GM12878 (cell line): ENCODE measurements around the gene BBC3. TPM values are rescaled to one million over a fixed set of nuclear protein-coding genes. Genes with fewer than 3 reads are reported as not detected.

ENCODE experiments used
- CBFB ChIP-seq: IDR thresholded peaks from 2 replicates; pipeline ENCODE4 v1.6.1; 2016; ENCODE audit warnings: antibody characterized with exemption, low read depth
- GATAD2B ChIP-seq: fragments of 450-650 bp; conservative IDR thresholded peaks from 2 replicates; pipeline ENCODE4 v1.6.1; 2017; ENCODE audit warnings: low read depth, mild to moderate bottlenecking, moderate library complexity
- HDGF ChIP-seq: fragments of 450-650 bp; IDR thresholded peaks from 2 replicates; pipeline ENCODE4 v1.6.1; 2016; ENCODE audit warnings: antibody characterized with exemption
- MYC ChIP-seq: IDR thresholded peaks from 2 replicates; pipeline ENCODE4 v1.6.1; 2011; ENCODE audit warnings: mild to moderate bottlenecking, low read length, moderate library complexity, inconsistent platforms; ENCODE audit not compliant: insufficient read depth, insufficient replicate concordance, insufficient read length, severe bottlenecking
- NFYB ChIP-seq: IDR thresholded peaks from 2 replicates; pipeline ENCODE4 v1.6.1; 2011; ENCODE audit warnings: low read depth, mild to moderate bottlenecking, low read length, improper control_type of control experiment, moderate library complexity; ENCODE audit not compliant: insufficient read depth
- RBBP5 ChIP-seq: fragments of 200-600 bp; sonication (generic); conservative IDR thresholded peaks from 2 replicates; pipeline ENCODE4 v1.6.1; 2016
- RCOR1 ChIP-seq: conservative IDR thresholded peaks from 2 replicates; pipeline ENCODE4 v1.6.1; 2012; ENCODE audit warnings: low read depth, low read length, improper control_type of control experiment
- polyA plus RNA-seq, 11 experiments: library from polyadenylated mRNA; depleted of rRNA in 4 of 11; unstranded in 6 of 11; stranded (reverse) in 5 of 11; fragments of >200 nt; fragmentation: Nextera tagmentation in 4 of 11; fragmentation: Illumina TruSeq in 1 of 11; extraction: Ambion mirVana in 4 of 11; extraction: Trizol in 1 of 11; gene quantifications; 1 replicate in 1 of 11; 2 replicates in 10 of 11; pipeline versions ENCODE4 v1.2.1 to v1.2.3, GENCODE V29; 2011 to 2016; ENCODE audit warnings: inconsistent platforms in 2 of 11, missing spikeins in 2 of 11, low read depth in 1 of 11
- total RNA-seq, 4 experiments: library from RNA; depleted of rRNA in 3 of 4; stranded (reverse); fragments of >200 nt in 3 of 4; fragmentation: Illumina TruSeq in 1 of 4; extraction: Trizol in 1 of 4; gene quantifications; 2 replicates each; pipeline versions ENCODE4 v1.2.1 to v1.2.3, GENCODE V29; 2013 to 2021
- TF ChIP-seq, protein P1 (sequence below): fragments of 450-650 bp; IDR thresholded peaks from 2 replicates; pipeline ENCODE4 v1.6.1; 2016; ENCODE audit warnings: mild to moderate bottlenecking, moderate library complexity, borderline replicate concordance
- TF ChIP-seq, protein P2 (sequence below): IDR thresholded peaks from 2 replicates; pipeline ENCODE4 v1.6.1; 2012; ENCODE audit warnings: low read depth, low read length, improper control_type of control experiment
- TF ChIP-seq, protein P3 (sequence below): IDR thresholded peaks from 2 replicates; pipeline ENCODE4 v1.6.1; 2011; ENCODE audit warnings: borderline replicate concordance, low read depth, mild to moderate bottlenecking, moderate library complexity, mixed read lengths, low read length; ENCODE audit not compliant: insufficient read depth; ENCODE audit errors: extremely low read length
- TF ChIP-seq, protein P4 (sequence below): IDR thresholded peaks from 2 replicates; pipeline ENCODE4 v1.6.1; 2012; ENCODE audit warnings: low read length, inconsistent platforms
- TF ChIP-seq, protein P5 (sequence below): fragments of 450-650 bp; formaldehyde crosslinking; IDR thresholded peaks from 2 replicates; pipeline ENCODE4 v1.5.0; 2022; ENCODE audit warnings: mild to moderate bottlenecking, missing genetic modification characterization

Gene BBC3
- total and polyA plus RNA-seq, 10 of the 15 experiments (the other 5 are each of a cell fraction or from before 2014, with no cell fraction given) = 0.10 to 17.9 (median 7.5) TPM

GRCh38 chr19:47274891-47275761 lies 44.1 kb upstream of the BBC3 start (continued):
- TF ChIP-seq CBFB (no peak), MYC (no peak), NFYB (no peak), HDGF (no peak), RBBP5 (no peak), GATAD2B (peak; percentile 94), RCOR1 (no peak)
- TF ChIP-seq, protein P1, sequence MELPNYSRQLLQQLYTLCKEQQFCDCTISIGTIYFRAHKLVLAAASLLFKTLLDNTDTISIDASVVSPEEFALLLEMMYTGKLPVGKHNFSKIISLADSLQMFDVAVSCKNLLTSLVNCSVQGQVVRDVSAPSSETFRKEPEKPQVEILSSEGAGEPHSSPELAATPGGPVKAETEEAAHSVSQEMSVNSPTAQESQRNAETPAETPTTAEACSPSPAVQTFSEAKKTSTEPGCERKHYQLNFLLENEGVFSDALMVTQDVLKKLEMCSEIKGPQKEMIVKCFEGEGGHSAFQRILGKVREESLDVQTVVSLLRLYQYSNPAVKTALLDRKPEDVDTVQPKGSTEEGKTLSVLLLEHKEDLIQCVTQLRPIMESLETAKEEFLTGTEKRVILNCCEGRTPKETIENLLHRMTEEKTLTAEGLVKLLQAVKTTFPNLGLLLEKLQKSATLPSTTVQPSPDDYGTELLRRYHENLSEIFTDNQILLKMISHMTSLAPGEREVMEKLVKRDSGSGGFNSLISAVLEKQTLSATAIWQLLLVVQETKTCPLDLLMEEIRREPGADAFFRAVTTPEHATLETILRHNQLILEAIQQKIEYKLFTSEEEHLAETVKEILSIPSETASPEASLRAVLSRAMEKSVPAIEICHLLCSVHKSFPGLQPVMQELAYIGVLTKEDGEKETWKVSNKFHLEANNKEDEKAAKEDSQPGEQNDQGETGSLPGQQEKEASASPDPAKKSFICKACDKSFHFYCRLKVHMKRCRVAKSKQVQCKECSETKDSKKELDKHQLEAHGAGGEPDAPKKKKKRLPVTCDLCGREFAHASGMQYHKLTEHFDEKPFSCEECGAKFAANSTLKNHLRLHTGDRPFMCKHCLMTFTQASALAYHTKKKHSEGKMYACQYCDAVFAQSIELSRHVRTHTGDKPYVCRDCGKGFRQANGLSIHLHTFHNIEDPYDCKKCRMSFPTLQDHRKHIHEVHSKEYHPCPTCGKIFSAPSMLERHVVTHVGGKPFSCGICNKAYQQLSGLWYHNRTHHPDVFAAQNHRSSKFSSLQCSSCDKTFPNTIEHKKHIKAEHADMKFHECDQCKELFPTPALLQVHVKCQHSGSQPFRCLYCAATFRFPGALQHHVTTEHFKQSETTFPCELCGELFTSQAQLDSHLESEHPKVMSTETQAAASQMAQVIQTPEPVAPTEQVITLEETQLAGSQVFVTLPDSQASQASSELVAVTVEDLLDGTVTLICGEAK = no peak
- TF ChIP-seq, protein P2, sequence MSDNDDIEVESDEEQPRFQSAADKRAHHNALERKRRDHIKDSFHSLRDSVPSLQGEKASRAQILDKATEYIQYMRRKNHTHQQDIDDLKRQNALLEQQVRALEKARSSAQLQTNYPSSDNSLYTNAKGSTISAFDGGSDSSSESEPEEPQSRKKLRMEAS = no peak
- TF ChIP-seq, protein P3, sequence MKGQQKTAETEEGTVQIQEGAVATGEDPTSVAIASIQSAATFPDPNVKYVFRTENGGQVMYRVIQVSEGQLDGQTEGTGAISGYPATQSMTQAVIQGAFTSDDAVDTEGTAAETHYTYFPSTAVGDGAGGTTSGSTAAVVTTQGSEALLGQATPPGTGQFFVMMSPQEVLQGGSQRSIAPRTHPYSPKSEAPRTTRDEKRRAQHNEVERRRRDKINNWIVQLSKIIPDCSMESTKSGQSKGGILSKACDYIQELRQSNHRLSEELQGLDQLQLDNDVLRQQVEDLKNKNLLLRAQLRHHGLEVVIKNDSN = no peak
- TF ChIP-seq, protein P4, sequence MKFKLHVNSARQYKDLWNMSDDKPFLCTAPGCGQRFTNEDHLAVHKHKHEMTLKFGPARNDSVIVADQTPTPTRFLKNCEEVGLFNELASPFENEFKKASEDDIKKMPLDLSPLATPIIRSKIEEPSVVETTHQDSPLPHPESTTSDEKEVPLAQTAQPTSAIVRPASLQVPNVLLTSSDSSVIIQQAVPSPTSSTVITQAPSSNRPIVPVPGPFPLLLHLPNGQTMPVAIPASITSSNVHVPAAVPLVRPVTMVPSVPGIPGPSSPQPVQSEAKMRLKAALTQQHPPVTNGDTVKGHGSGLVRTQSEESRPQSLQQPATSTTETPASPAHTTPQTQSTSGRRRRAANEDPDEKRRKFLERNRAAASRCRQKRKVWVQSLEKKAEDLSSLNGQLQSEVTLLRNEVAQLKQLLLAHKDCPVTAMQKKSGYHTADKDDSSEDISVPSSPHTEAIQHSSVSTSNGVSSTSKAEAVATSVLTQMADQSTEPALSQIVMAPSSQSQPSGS = no peak
- TF ChIP-seq, protein P5, sequence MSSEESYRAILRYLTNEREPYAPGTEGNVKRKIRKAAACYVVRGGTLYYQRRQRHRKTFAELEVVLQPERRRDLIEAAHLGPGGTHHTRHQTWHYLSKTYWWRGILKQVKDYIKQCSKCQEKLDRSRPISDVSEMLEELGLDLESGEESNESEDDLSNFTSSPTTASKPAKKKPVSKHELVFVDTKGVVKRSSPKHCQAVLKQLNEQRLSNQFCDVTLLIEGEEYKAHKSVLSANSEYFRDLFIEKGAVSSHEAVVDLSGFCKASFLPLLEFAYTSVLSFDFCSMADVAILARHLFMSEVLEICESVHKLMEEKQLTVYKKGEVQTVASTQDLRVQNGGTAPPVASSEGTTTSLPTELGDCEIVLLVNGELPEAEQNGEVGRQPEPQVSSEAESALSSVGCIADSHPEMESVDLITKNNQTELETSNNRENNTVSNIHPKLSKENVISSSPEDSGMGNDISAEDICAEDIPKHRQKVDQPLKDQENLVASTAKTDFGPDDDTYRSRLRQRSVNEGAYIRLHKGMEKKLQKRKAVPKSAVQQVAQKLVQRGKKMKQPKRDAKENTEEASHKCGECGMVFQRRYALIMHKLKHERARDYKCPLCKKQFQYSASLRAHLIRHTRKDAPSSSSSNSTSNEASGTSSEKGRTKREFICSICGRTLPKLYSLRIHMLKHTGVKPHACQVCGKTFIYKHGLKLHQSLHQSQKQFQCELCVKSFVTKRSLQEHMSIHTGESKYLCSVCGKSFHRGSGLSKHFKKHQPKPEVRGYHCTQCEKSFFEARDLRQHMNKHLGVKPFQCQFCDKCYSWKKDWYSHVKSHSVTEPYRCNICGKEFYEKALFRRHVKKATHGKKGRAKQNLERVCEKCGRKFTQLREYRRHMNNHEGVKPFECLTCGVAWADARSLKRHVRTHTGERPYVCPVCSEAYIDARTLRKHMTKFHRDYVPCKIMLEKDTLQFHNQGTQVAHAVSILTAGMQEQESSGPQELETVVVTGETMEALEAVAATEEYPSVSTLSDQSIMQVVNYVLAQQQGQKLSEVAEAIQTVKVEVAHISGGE (CRISPR knock-in tag) = no peak
